HepG2 (cell line): ENCODE data around the gene ALPK1. TPM values are rescaled to one million over a fixed set of nuclear protein-coding genes. Genes with fewer than 3 reads are reported as not detected.

Experiments used
- ATAC-seq: fragments of 200-7000 bp; cut with Tn5 transposase; 3 replicates; pipeline ENCODE4 v1.9.1; 2020; ENCODE audit warnings: mild to moderate bottlenecking, moderate library complexity
- BruUV-seq: library from RNA; stranded (reverse); fragments of 400-500 nt; replicated peaks from 2 replicates; lab custom pipeline; 2021; lab: Mats Ljungman, UMichigan
- CTCF ChIA-PET: fragments of 300-600 bp; formaldehyde crosslinking; extraction: SDS; loops from one replicate; lab custom pipeline; 2021; ENCODE audit warnings: low total read pairs, inconsistent platforms, low intra/inter-chr PET ratio; lab: Yijun Ruan, JAX
- POLR2A ChIA-PET: fragments of 350-600 bp; sonication (Branson Sonifier 250); formaldehyde crosslinking; loops from one replicate; lab custom pipeline; 2020; ENCODE audit warnings: antibody characterized with exemption, inconsistent platforms; lab: Yijun Ruan, JAX
- DNase-seq: peaks from one replicate; pipeline ENCODE4 v3.0.0-alpha.2; 2015; ENCODE audit warnings: low spot score
- FAIRE-seq: peaks from 3 replicates; lab custom pipeline; 2011; peaks lifted over from hg19 to GRCh38; lab: Jason Lieb, UNC
- H2AFZ ChIP-seq: one replicate; pipeline ENCODE4 v1.6.1; 2011; ENCODE audit warnings: low read length, inconsistent platforms
- H3K27ac ChIP-seq: fragments of 300-600 bp; 3 replicates; pipeline ENCODE4 v1.8.0; 2011; ENCODE audit warnings: mixed run types, mild to moderate bottlenecking, mixed read lengths, low read length, inconsistent platforms; ENCODE audit not compliant: insufficient read depth; ENCODE audit errors: extremely low read length
- H3K27me3 ChIP-seq, 2 experiments: fragments of 200-600 bp in 1 of 2; 2 replicates in 1 of 2; 3 replicates in 1 of 2; pipeline versions ENCODE4 v1.6.0 to v1.8.0; 2011; ENCODE audit warnings: low read length in 2 of 2, mild to moderate bottlenecking in 2 of 2, moderate library complexity in 2 of 2, inconsistent platforms in 1 of 2; ENCODE audit not compliant: insufficient read depth in 2 of 2, control insufficient read depth in 1 of 2
- H3K36me3 ChIP-seq, 2 experiments: fragments of 200-600 bp in 1 of 2; replicated peaks in 1 of 2; 2 replicates in 1 of 2; 3 replicates in 1 of 2; pipeline versions ENCODE4 v1.5.1 to v1.8.0; 2011; ENCODE audit warnings: low read length in 2 of 2, inconsistent platforms in 1 of 2; ENCODE audit not compliant: insufficient read depth in 2 of 2, control insufficient read depth in 1 of 2
- H3K4me1 ChIP-seq: 2 replicates; pipeline ENCODE4 v1.5.1; 2012; ENCODE audit warnings: low read length, inconsistent platforms; ENCODE audit not compliant: insufficient read depth
- H3K4me2 ChIP-seq: 2 replicates; pipeline ENCODE4 v1.6.0; 2011; ENCODE audit warnings: low read depth, low read length, inconsistent platforms
- H3K4me3 ChIP-seq, 3 experiments: fragments of 200-600 bp in 1 of 3; sonication (generic), shearing (Covaris generic) in 1 of 3; replicated peaks in 1 of 3; 2 replicates each; pipeline ENCODE4 v1.5.1; 2011 to 2016; ENCODE audit warnings: low read length in 3 of 3, inconsistent platforms in 2 of 3, low read depth in 2 of 3, mild to moderate bottlenecking in 2 of 3, control low read depth in 1 of 3, mixed read lengths in 1 of 3; ENCODE audit not compliant: insufficient read depth in 1 of 3
- H3K79me2 ChIP-seq: one replicate; pipeline ENCODE4 v1.6.1; 2011; ENCODE audit warnings: low read length, inconsistent platforms; ENCODE audit not compliant: insufficient read depth
- H3K9ac ChIP-seq: 2 replicates; pipeline ENCODE4 v1.6.0; 2011; ENCODE audit warnings: mild to moderate bottlenecking, low read depth, low read length, inconsistent platforms; ENCODE audit not compliant: insufficient read depth
- H3K9me3 ChIP-seq: 2 replicates; pipeline ENCODE4 v1.5.1; 2012; ENCODE audit warnings: mild to moderate bottlenecking, low read length
- H4K20me1 ChIP-seq: 2 replicates; pipeline ENCODE4 v1.6.0; 2011; ENCODE audit warnings: inconsistent platforms, mild to moderate bottlenecking, low read length, moderate library complexity; ENCODE audit not compliant: insufficient read depth
- CC2D1A ChIP-seq: sonication (generic); formaldehyde crosslinking; IDR thresholded peaks from 2 replicates; pipeline ENCODE4 v1.8.1; 2023; ENCODE audit warnings: mild to moderate bottlenecking, missing genetic modification reagents
- CENPX ChIP-seq: sonication (generic); formaldehyde crosslinking; IDR thresholded peaks from 2 replicates; pipeline ENCODE4 v1.9.0; 2021; ENCODE audit warnings: mild to moderate bottlenecking, missing genetic modification reagents, moderate library complexity
- MEF2D ChIP-seq: sonication (generic); formaldehyde crosslinking; IDR thresholded peaks from 2 replicates; pipeline ENCODE4 v1.5.1; 2020; ENCODE audit warnings: mild to moderate bottlenecking, missing genetic modification reagents
- PHF8 ChIP-seq: sonication (generic); formaldehyde crosslinking; IDR thresholded peaks from 2 replicates; pipeline ENCODE4 v1.5.0; 2020; ENCODE audit warnings: missing genetic modification reagents
- POGZ ChIP-seq: sonication (generic); formaldehyde crosslinking; IDR thresholded peaks from 2 replicates; pipeline ENCODE4 v1.4.0; 2020; ENCODE audit warnings: mild to moderate bottlenecking, missing genetic modification reagents
- RBFOX2 ChIP-seq: fragments of 200-400 bp; formaldehyde crosslinking; IDR thresholded peaks from 2 replicates; pipeline ENCODE4 v1.6.1; 2017; ENCODE audit warnings: low read depth, mild to moderate bottlenecking, low read length
- ZNF569 ChIP-seq: sonication (generic); formaldehyde crosslinking; IDR thresholded peaks from 2 replicates; pipeline ENCODE4 v1.5.0; 2020; ENCODE audit warnings: mild to moderate bottlenecking, missing genetic modification reagents, moderate library complexity, borderline replicate concordance
- WGBS: methylation state at CpG from one replicate; pipeline ENCODE4 v1.1.6; 2017; ENCODE audit warnings: low lambda C conversion rate; 5-methylcytosine and 5-hydroxymethylcytosine counted together
- in situ Hi-C: cut with HindIII; loops from 2 replicates; pipeline ENCODE4 v1.10.0; 2017; ENCODE audit warnings: low pct_unique_long_range_greater_than_20kb; ENCODE audit not compliant: extremely low pct_ligation_motif_present
- intact Hi-C: fragments of 100-400 bp; cut with micrococcal nuclease; formaldehyde crosslinking; loops from one replicate; pipeline ENCODE4 v1.10.0; 2022; ENCODE audit not compliant: unreplicated experiment
- polyA plus RNA-seq, 8 experiments: library from polyadenylated mRNA; depleted of rRNA in 3 of 8; stranded (reverse) in 7 of 8; unstranded in 1 of 8; fragments of >200 nt; fragmentation: Illumina TruSeq in 4 of 8; extraction: Trizol in 4 of 8; gene quantifications; 2 replicates each; pipeline versions ENCODE4 v1.2.1 to v1.2.3, GENCODE V29; 2011 to 2016; ENCODE audit warnings: low read depth in 4 of 8, missing spikeins in 1 of 8, mixed read lengths in 1 of 8; ENCODE audit not compliant: insufficient read depth in 1 of 8
- total RNA-seq, 5 experiments: library from RNA; depleted of rRNA; stranded (reverse); fragments of >200 nt; fragmentation: Illumina TruSeq; extraction: Trizol; gene quantifications; 2 replicates each; pipeline ENCODE4 v1.2.3, GENCODE V29; 2016; ENCODE audit warnings: low read depth in 1 of 5
- TF ChIP-seq, protein P1 (sequence below): sonication (generic); formaldehyde crosslinking; IDR thresholded peaks from 2 replicates; pipeline ENCODE4 v1.4.0; 2020; ENCODE audit warnings: missing genetic modification reagents

ALPK1 gene
- total and polyA plus RNA-seq, 2 of the 13 experiments (the other 11 are each of a cell fraction or from before 2014, with no cell fraction given), result 0.61 to 1.3 TPM

DNA sequence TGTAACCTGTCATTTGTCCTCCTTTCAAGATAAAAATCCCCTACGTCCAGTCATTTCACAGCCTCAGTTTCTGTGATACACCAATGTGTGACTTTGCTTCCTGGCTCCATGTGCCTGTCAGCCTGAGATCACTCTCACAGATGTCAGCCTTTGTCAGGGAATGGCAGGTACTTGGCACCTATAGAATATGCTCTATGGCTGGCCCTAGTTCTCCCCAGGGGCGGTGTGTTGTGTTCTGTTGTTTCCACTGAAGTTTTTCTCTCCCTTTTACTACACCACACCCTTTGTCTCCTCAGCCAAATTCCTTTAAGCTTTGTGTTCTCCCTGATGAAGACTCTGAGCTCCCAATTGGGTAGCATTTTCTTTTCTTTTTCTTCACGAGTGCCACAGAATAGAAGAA is 81.7 kb downstream of the ALPK1 start:
- POLR2A ChIA-PET, result no interaction called here
- WGBS, result 57% methylated on average over 3 of the region's 3 CpGs

DNA sequence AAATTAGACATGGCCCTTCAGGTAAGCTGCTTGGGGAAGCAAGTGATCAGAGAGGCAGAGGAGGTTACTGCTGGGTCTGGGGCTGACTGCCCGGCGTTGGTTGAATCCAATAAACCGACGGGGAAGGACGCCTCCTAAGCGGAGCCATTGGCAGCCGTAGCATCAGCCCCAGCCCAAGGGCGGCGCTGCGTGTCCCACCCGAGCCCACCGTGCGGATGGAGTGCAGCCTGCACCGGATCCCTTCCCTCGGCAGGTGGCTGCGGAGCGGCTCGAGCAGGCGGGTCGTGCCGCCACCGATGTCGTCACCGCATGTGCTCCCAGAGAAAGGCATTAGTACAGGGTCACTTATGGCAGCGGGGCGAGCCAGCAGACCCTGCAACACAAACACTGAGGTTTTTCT is 82.1 kb downstream of the ALPK1 start:
- Histone ChIP-seq H3K36me3 (no peaks in the 10 kb centered on the region), H3K4me1 (no peaks in the 10 kb centered on the region), H4K20me1 (no peaks in the 10 kb centered on the region), H2AFZ (no peak overlapping the region), H3K9ac (no peak overlapping the region)
- DNase-seq (no peak), FAIRE-seq (no peak)
- 81% methylated on average over 16 of the region's 26 CpGs for WGBS
- intact Hi-C loops, result no loop called here
- in situ Hi-C loops, result no loop called here
- BruUV-seq, result no TSS peak
- no peak for TF ChIP-seq POGZ (CRISPR knock-in tag)
- TF ChIP-seq, protein P1, sequence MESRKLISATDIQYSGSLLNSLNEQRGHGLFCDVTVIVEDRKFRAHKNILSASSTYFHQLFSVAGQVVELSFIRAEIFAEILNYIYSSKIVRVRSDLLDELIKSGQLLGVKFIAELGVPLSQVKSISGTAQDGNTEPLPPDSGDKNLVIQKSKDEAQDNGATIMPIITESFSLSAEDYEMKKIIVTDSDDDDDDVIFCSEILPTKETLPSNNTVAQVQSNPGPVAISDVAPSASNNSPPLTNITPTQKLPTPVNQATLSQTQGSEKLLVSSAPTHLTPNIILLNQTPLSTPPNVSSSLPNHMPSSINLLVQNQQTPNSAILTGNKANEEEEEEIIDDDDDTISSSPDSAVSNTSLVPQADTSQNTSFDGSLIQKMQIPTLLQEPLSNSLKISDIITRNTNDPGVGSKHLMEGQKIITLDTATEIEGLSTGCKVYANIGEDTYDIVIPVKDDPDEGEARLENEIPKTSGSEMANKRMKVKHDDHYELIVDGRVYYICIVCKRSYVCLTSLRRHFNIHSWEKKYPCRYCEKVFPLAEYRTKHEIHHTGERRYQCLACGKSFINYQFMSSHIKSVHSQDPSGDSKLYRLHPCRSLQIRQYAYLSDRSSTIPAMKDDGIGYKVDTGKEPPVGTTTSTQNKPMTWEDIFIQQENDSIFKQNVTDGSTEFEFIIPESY (CRISPR knock-in tag), result 0 out of 2 replicates have a peak, but pooled peaks have one; percentile 29
- TF ChIP-seq, all 625 proteins: peak for 1
- POLR2A ChIA-PET, result no interaction called here
- Histone ChIP-seq H3K4me2 (no peak overlapping the region), H3K9me3 (no peaks in the 10 kb centered on the region), H3K27ac (no peak overlapping the region), H3K27me3 (no peaks in the 10 kb centered on the region), H3K4me3 (no peak overlapping the region), H3K79me2 (no peaks in the 10 kb centered on the region)
- CTCF ChIA-PET, result no interaction called here
- ATAC-seq, result no peak

More for the DNA sequence above, 81.7 kb downstream of the ALPK1 start:
- H3K9me3 ChIP-seq, result no peaks in the 10 kb centered on the region
- no peaks in the 10 kb centered on the region for H3K27me3 ChIP-seq
- DNase-seq, result no peak
- H3K4me1 ChIP-seq, result no peaks in the 10 kb centered on the region
- H3K9ac ChIP-seq, result no peak overlapping the region
- H3K4me3 ChIP-seq, result no peak overlapping the region
- no peak overlapping the region for H3K27ac ChIP-seq
- no TSS peak for BruUV-seq
- no peak overlapping the region for H2AFZ ChIP-seq
- no peaks in the 10 kb centered on the region for H3K36me3 ChIP-seq
- no peak for FAIRE-seq
- no peaks in the 10 kb centered on the region for H4K20me1 ChIP-seq
- no peaks in the 10 kb centered on the region for H3K79me2 ChIP-seq
- CTCF ChIA-PET, result no interaction called here
- TF ChIP-seq CC2D1A (CRISPR knock-in tag) (no peak), PHF8 (CRISPR knock-in tag) (no peak), RBFOX2 (no peak), ZNF569 (no peak), MEF2D (CRISPR knock-in tag) (no peak), CENPX (CRISPR knock-in tag) (no peak)
- intact Hi-C loops, result no loop called here
- H3K4me2 ChIP-seq, result no peak overlapping the region
- in situ Hi-C loops, result no loop called here
- ATAC-seq, result no peak
